Measurements from ENCODE around the gene C1orf226. TPM values are rescaled to one million over a fixed set of nuclear protein-coding genes. Genes with fewer than 3 reads are reported as not detected.

The C1orf226 gene
- total RNA-seq, 1 donor from 2014 or later: 6.3 TPM

GRCh38 chr1:162388083-162388594 is 6.6 kb downstream of the C1orf226 start:
- H3K36me3 ChIP-seq: no peaks in the 10 kb centered on the region
- no peaks in the 10 kb centered on the region for H3K9me3 ChIP-seq
- TF ChIP-seq, protein P1, sequence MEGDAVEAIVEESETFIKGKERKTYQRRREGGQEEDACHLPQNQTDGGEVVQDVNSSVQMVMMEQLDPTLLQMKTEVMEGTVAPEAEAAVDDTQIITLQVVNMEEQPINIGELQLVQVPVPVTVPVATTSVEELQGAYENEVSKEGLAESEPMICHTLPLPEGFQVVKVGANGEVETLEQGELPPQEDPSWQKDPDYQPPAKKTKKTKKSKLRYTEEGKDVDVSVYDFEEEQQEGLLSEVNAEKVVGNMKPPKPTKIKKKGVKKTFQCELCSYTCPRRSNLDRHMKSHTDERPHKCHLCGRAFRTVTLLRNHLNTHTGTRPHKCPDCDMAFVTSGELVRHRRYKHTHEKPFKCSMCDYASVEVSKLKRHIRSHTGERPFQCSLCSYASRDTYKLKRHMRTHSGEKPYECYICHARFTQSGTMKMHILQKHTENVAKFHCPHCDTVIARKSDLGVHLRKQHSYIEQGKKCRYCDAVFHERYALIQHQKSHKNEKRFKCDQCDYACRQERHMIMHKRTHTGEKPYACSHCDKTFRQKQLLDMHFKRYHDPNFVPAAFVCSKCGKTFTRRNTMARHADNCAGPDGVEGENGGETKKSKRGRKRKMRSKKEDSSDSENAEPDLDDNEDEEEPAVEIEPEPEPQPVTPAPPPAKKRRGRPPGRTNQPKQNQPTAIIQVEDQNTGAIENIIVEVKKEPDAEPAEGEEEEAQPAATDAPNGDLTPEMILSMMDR (IDR thresholded peaks at IDR 0.05): no peak
- no peak overlapping the region for H3K27ac ChIP-seq
- no peak for ATAC-seq
- H3K27me3 ChIP-seq (ENCODE audit: low read depth): no peaks in the 10 kb centered on the region
- H3K4me1 ChIP-seq: no peaks in the 10 kb centered on the region
- H3K4me3 ChIP-seq: no peak overlapping the region
- intact Hi-C loops (cut with DNase I): no loop called here
- DNase-seq: no peak

DNA sequence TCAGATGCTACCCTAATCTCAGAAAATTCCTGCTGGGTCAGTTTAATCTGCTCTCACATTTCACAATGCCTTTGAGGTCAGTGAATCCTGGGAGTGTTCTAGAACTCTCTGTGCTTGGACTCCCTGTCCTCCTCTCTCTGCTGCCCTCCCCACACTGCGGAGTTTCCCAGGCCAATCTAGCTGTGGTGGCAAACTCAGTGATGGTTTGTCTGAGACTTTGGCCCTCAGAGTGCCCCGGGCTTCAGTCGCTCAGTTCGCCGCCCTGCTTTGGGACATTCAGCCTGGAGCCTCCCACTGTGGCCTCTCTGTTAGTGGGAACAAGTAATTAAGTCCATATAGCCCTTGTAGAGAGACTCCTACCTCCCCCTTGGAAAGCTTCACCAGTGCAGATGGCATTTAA is 7.1 kb downstream of the C1orf226 start:
- no peaks in the 10 kb centered on the region for H3K36me3 ChIP-seq
- H3K4me1 ChIP-seq: no peaks in the 10 kb centered on the region
- no peaks in the 10 kb centered on the region for H3K9me3 ChIP-seq
- no peak for DNase-seq
- TF ChIP-seq, protein P1 (IDR thresholded peaks at IDR 0.05): no peak
- intact Hi-C loops (cut with DNase I): no loop called here
- no peak overlapping the region for H3K4me3 ChIP-seq
- H3K27ac ChIP-seq: no peak overlapping the region
- ATAC-seq: peak in 1 of 2 donors; percentile 32
- no peaks in the 10 kb centered on the region for H3K27me3 ChIP-seq (ENCODE audit: low read depth)

DNA sequence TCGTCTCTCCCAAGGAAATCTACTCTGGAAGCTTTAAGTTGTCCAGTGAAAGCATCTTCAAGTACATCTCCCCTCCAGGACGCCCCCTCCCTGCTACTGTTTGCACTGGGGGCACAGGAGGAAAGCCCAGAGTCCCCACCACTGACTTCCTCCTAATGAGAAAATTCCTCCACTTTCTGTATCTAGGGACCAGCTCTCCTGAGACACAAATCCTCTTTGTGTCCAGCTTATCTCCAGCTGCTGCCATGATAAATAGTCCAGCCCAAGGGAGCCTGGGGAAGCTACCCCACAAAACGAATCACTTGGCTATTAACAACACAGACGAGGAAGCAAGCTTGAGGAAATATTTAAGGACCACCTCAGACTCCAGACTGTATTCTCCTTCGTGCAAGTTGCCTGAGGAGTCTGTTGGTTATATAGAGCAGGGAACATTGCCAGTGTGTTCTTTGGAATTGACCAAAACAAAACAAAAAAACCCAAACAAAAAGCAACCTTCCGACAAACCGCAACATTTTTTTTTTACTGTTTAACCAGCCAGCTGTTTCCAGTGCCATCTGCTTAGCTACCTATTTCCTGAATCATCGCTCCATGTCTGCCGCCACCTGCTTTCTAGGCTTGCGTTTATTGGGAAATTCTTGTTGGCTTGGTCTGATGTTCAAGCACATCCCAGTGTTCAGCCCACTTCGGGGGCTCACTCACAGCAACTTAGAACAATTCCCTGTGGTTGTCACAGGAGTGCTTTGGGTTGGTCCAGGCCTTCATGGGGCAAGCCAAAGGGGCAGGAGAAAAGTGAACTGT is 7.7 kb downstream of the C1orf226 start:
- intact Hi-C loops (cut with DNase I): no loop called here
- DNase-seq: no peak

GRCh38 chr1:162389971-162390370 is 8.4 kb downstream of the C1orf226 start:
- no peak overlapping the region for H3K4me3 ChIP-seq
- ATAC-seq (no peak), DNase-seq (no peak)
- no peaks in the 10 kb centered on the region for H3K4me1 ChIP-seq
- H3K9me3 ChIP-seq: no peaks in the 10 kb centered on the region
- no peak overlapping the region for H3K27ac ChIP-seq
- no peaks in the 10 kb centered on the region for H3K36me3 ChIP-seq
- TF ChIP-seq, protein P1 (IDR thresholded peaks at IDR 0.05): no peak
- intact Hi-C loops (cut with DNase I): no loop called here
- no peaks in the 10 kb centered on the region for H3K27me3 ChIP-seq (ENCODE audit: low read depth)

More for the DNA sequence above, 7.7 kb downstream of the C1orf226 start:
- TF ChIP-seq, protein P1 (IDR thresholded peaks at IDR 0.05): no peak
- H3K4me1 ChIP-seq: no peaks in the 10 kb centered on the region
- H3K27ac ChIP-seq: no peak overlapping the region
- no peaks in the 10 kb centered on the region for H3K27me3 ChIP-seq (ENCODE audit: low read depth)
- ATAC-seq: no peak
- H3K4me3 ChIP-seq: no peak overlapping the region
- no peaks in the 10 kb centered on the region for H3K9me3 ChIP-seq
- no peaks in the 10 kb centered on the region for H3K36me3 ChIP-seq

DNA sequence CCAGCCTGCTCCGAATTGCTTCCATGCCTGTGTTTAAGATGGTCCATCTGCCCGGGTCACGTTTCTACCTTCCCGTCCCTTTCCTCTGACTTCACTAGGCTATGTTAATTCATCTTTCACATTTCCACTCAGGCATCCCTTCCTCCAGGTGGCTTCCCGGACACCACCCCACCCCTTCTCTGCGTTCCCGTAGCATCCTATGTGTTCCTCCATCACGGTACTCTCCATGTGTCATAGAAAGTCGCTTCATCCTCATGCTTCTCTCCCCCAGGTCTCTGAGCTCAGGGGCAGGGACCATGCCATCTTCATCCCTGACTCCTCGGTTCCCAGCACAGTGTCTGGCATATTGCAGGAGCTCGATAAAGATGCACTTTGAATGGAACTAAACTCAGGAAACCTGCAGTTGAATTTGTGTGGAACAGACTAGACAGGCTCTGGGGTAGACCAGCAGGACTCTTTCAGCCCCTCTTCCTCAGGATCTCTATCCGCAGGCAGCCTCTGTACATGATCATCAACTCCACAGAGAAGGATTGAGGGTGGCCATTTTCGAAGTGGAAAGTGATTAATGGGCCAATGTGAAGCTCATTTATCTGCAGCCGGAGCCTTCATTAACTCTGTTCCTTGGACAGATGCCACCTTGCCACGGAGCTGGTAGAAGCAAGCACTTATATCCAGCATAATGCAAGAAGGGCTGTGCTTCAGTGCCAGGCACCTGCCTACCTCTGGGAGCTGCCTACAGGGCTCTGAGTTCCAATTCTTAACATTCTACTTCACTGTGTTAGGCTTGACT is 9.1 kb downstream of the C1orf226 start:
- intact Hi-C loops (cut with DNase I): no loop called here
- H3K4me1 ChIP-seq: no peaks in the 10 kb centered on the region
- H3K27me3 ChIP-seq (ENCODE audit: low read depth): no peaks in the 10 kb centered on the region
- no peak for DNase-seq
- no peak for ATAC-seq
- no peaks in the 10 kb centered on the region for H3K9me3 ChIP-seq
- H3K4me3 ChIP-seq: no peak overlapping the region
- no peaks in the 10 kb centered on the region for H3K36me3 ChIP-seq
- TF ChIP-seq, protein P1 (IDR thresholded peaks at IDR 0.05): no peak
- H3K27ac ChIP-seq: no peak overlapping the region

All from lower lobe of right lung (tissue), 2 donors.